MCF 10A (cell line): Measurements from ENCODE around the gene MGMT. TPM values are rescaled to one million over a fixed set of nuclear protein-coding genes. Genes with fewer than 3 reads are reported as not detected.

Experiments used
- BruUV-seq: library from RNA; stranded (reverse); fragments of 400-500 nt; replicated peaks from 2 replicates; lab custom pipeline; 2021; lab: Mats Ljungman, UMichigan
- CTCF ChIA-PET: fragments of 300-600 bp; sonication (Branson Sonifier 250); formaldehyde crosslinking; extraction: SDS; loops from one replicate; lab custom pipeline; 2021; ENCODE audit warnings: antibody characterized with exemption, inconsistent platforms; lab: Yijun Ruan, JAX
- POLR2A ChIA-PET: fragments of 300-600, 350-650 bp; sonication (Branson Sonifier 250); formaldehyde crosslinking; extraction: SDS; loops from one replicate; lab custom pipeline; 2020; ENCODE audit warnings: antibody characterized with exemption, inconsistent platforms; lab: Yijun Ruan, JAX
- DNase-seq: peaks from one replicate; pipeline ENCODE4 v3.0.0-alpha.2; 2018; ENCODE audit not compliant: unreplicated experiment
- H3K27ac Mint-ChIP-seq: one replicate; pipeline ENCODE4 v1.8.0; 2022; ENCODE audit warnings: mild to moderate bottlenecking, low read depth, mixed read lengths; ENCODE audit not compliant: unreplicated experiment
- H3K27me3 Mint-ChIP-seq: one replicate; pipeline ENCODE4 v1.8.0; 2022; ENCODE audit warnings: mixed read lengths; ENCODE audit not compliant: insufficient read depth, unreplicated experiment
- H3K36me3 Mint-ChIP-seq: one replicate; pipeline ENCODE4 v1.8.0; 2022; ENCODE audit warnings: mild to moderate bottlenecking, moderate library complexity, mixed read lengths; ENCODE audit not compliant: insufficient read depth, unreplicated experiment
- H3K4me1 Mint-ChIP-seq: one replicate; pipeline ENCODE4 v1.8.0; 2022; ENCODE audit warnings: mixed read lengths; ENCODE audit not compliant: insufficient read depth, unreplicated experiment
- H3K4me3 Mint-ChIP-seq: one replicate; pipeline ENCODE4 v1.8.0; 2022; ENCODE audit warnings: mild to moderate bottlenecking, moderate library complexity, mixed read lengths; ENCODE audit not compliant: unreplicated experiment
- H3K9me3 Mint-ChIP-seq: one replicate; pipeline ENCODE4 v1.8.0; 2022; ENCODE audit warnings: mixed read lengths; ENCODE audit not compliant: unreplicated experiment
- intact Hi-C: fragments of 100-400 bp; cut with micrococcal nuclease; formaldehyde crosslinking; loops from 2 replicates; pipeline ENCODE4 v1.14.1; 2022
- total RNA-seq: library from RNA; stranded (reverse); gene quantifications from 2 replicates; pipeline ENCODE4 v1.2.3, GENCODE V29; 2022
- TF ChIP-seq, protein P1 (sequence below): fragments of 200-600 bp; IDR thresholded peaks from one replicate; pipeline ENCODE4 v1.8.0; 2022; ENCODE audit warnings: antibody characterized with exemption, mild to moderate bottlenecking; ENCODE audit not compliant: unreplicated experiment

Gene MGMT
- total RNA-seq, 1 experiment from 2014 or later = 18.0 TPM

DNA sequence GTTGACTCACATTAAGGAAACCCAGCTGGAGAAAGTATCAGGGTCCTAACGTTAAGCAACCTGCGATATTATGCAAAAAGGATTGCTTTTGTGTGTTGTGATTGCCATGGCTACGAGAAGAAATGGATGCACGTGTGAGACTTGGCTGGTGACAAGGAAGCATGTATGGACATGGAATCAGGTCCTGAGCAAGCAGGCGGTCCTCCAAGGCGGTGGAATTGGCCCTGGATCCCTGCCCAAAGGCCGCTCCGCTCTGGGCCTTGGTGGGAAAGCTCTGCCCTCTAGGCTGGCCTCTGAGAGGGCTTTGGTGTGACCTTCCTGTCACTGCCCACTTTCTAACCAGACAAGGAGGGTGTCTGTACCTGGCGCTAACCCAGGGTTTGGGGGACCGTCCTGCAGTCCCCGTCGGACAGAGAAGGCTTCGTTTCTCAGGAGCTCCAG lies 305.0 kb downstream of the MGMT start:
- no peaks in the 10 kb centered on the region for H3K27me3 Mint-ChIP-seq
- BruUV-seq = no TSS peak

DNA sequence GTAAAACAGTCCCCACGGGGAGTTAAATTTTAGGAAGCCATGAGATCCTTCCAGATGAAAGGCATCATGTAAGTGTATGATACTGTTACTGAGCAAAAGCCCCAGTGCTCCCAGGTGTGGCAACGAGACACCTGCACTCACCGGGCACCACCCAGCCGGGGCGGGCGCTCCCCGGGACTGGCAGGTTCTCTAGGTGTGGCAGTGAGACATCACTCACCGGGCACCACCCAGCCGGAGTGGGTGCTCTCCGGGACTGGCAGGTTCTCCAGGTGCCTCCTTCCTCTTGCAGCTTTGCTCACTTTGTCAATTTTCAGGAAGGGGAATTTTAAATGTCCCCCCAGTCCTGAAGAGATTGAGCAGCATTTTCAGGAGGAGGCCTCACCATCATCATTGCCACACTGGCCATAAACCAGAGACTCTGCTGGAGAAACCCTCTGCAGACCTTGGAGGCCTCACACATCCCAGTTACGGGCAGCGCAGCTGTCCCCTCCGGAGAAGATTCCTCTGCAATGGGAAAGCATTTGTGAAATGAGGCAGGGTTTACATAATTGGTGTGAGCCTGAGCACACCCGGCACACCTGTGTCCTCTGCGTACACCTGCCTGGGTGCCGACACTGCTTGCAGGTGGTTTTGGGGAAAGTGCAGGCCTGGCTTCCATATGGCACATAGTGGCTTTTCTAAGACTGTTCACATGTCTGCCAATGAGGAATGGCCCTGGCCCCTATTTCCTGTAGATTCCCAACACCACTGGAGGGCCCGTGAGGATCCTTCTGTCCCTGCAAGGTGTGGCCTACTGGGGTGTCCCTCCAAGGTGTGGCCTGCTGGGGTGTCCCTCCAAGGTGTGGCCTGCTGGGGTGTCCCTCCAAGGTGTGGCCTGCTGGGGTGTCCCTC lies 305.7 kb downstream of the MGMT start:
- CTCF ChIA-PET = no interaction called here
- POLR2A ChIA-PET = no interaction called here
- TF ChIP-seq, protein P1, sequence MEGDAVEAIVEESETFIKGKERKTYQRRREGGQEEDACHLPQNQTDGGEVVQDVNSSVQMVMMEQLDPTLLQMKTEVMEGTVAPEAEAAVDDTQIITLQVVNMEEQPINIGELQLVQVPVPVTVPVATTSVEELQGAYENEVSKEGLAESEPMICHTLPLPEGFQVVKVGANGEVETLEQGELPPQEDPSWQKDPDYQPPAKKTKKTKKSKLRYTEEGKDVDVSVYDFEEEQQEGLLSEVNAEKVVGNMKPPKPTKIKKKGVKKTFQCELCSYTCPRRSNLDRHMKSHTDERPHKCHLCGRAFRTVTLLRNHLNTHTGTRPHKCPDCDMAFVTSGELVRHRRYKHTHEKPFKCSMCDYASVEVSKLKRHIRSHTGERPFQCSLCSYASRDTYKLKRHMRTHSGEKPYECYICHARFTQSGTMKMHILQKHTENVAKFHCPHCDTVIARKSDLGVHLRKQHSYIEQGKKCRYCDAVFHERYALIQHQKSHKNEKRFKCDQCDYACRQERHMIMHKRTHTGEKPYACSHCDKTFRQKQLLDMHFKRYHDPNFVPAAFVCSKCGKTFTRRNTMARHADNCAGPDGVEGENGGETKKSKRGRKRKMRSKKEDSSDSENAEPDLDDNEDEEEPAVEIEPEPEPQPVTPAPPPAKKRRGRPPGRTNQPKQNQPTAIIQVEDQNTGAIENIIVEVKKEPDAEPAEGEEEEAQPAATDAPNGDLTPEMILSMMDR = no peak
- no peak overlapping the region for H3K27ac Mint-ChIP-seq
- H3K9me3 Mint-ChIP-seq = peaks cover 3% of the 10 kb centered on the region
- no peak overlapping the region for H3K4me3 Mint-ChIP-seq
- no peaks in the 10 kb centered on the region for H3K4me1 Mint-ChIP-seq
- DNase-seq = no peak
- BruUV-seq = no TSS peak
- intact Hi-C loops = no loop called here
- H3K27me3 Mint-ChIP-seq = no peaks in the 10 kb centered on the region
- peaks cover 9% of the 10 kb centered on the region for H3K36me3 Mint-ChIP-seq

More for the DNA sequence above, 305.0 kb downstream of the MGMT start:
- Mint-ChIP-seq H3K36me3 (peaks cover 9% of the 10 kb centered on the region), H3K4me3 (no peak overlapping the region), H3K27ac (no peak overlapping the region), H3K9me3 (no peaks in the 10 kb centered on the region), H3K4me1 (no peaks in the 10 kb centered on the region)
- ChIA-PET POLR2A (no interaction called here), CTCF (no interaction called here)
- TF ChIP-seq, protein P1 = no peak
- intact Hi-C loops = no loop called here
- no peak for DNase-seq

DNA sequence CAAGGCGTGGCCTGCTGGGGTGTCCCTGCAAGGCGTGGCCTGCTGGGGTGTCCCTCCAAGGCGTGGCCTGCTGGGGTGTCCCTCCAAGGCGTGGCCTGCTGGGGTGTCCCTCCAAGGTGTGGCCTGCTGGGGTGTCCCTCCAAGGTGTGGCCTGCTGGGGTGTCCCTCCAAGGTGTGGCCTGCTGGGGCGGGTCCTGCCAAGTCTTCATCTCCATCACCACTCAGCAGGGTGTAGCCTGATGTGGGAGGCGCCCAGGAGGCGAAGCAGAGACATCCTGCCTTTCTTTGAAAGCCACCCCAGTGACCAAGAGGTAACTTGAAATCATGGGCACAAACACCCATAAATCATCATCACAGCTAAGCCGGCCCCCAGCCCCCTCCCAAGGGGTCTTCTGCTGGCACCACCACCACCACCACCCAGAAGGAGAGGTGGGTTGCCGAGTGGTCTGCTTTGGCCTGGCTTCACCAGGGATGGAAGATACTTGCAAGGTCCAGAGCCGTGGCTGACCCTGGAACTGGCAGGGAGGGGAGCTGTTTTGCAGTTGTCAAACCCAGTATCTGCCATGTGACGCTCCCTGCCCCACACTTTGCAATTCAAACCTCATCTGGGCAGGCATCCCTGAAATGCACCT lies 306.4 kb downstream of the MGMT start:
- POLR2A ChIA-PET = no interaction called here
- TF ChIP-seq, protein P1 = no peak
- no peaks in the 10 kb centered on the region for H3K27me3 Mint-ChIP-seq
- DNase-seq = no peak
- no TSS peak for BruUV-seq
- CTCF ChIA-PET = no interaction called here
- no peaks in the 10 kb centered on the region for H3K4me1 Mint-ChIP-seq
- H3K36me3 Mint-ChIP-seq = peaks cover 9% of the 10 kb centered on the region
- no peak overlapping the region for H3K4me3 Mint-ChIP-seq
- intact Hi-C loops = no loop called here
- H3K27ac Mint-ChIP-seq = no peak overlapping the region
- H3K9me3 Mint-ChIP-seq = peaks cover 7% of the 10 kb centered on the region

DNA sequence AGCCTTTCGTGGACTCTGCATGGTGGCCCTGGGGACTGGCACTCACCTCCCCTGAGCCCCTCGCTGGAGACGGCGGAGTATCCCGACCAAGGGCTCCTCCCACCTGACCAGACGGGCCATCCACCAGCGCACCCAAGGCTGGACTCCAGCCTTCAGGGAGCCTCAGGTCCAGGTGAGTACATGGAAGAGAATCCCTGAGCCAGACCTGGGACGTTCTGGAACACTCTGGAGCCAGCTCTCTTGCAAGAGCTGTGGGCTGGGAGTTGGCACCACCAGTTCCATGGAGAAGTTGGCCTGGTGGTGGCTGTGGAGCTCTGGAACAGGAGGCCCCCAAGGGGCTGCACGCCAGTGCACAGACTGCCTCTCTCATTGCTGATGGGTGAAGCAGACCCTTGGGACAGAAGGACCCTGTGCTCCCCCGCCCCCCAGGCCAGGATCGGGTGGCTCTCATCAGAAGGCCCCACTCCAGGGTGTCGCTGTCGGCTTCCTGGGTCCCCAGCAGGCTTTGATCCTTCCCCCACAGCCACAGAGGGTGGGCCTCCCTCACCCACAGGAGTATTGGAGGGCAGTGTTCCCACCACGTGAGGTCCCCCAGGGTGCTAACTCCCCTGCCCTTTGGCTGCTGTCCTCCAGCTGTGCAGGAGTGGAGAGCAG lies 307.2 kb downstream of the MGMT start:
- no TSS peak for BruUV-seq
- H3K4me1 Mint-ChIP-seq = no peaks in the 10 kb centered on the region
- intact Hi-C loops = no loop called here
- H3K27me3 Mint-ChIP-seq = no peaks in the 10 kb centered on the region
- ChIA-PET CTCF (no interaction called here), POLR2A (no interaction called here)
- TF ChIP-seq, protein P1 = no peak
- H3K36me3 Mint-ChIP-seq = peaks cover 9% of the 10 kb centered on the region
- H3K9me3 Mint-ChIP-seq = peaks cover 7% of the 10 kb centered on the region
- H3K27ac Mint-ChIP-seq = no peak overlapping the region
- no peak for DNase-seq
- no peak overlapping the region for H3K4me3 Mint-ChIP-seq
